Transverse colon (tissue), 3 donors: ENCODE measurements around the gene LRRC17.

ENCODE experiments used
- CTCF ChIP-seq, 5 experiments: fragments of 200-600 bp in 3 of 5; fragments of 450-650 bp in 2 of 5; sonication (generic) in 3 of 5; IDR thresholded peaks; 1 replicate in 2 of 5; 2 replicates in 3 of 5; pipeline ENCODE4 v1.5.1; 2016 to 2017; ENCODE audit warnings: antibody characterized with exemption in 5 of 5, inconsistent platforms in 3 of 5, mild to moderate bottlenecking in 2 of 5, moderate library complexity in 1 of 5
- POLR2A ChIP-seq: fragments of 450-650 bp; IDR thresholded peaks from one replicate; pipeline ENCODE4 v1.6.1; 2016; ENCODE audit warnings: antibody characterized with exemption, mild to moderate bottlenecking, moderate library complexity

- TF ChIP-seq POLR2A (no peak), CTCF (IDR thresholded peaks at IDR 0.05) (no peak)
These were observed at the start of gene LRRC17 for GRCh38 chr7:102912742-102913141.
